IMR-90 (cell line): ENCODE measurements around the gene IGFBP3. TPM values are rescaled to one million over a fixed set of nuclear protein-coding genes. Genes with fewer than 3 reads are reported as not detected.

Experiments
- ATAC-seq: fragments of 200-7000 bp; cut with Tn5 transposase; 2 replicates; pipeline ENCODE4 v1.9.1; 2020; ENCODE audit warnings: low read depth, mild to moderate bottlenecking, moderate library complexity
- BruUV-seq: library from RNA; stranded (reverse); fragments of 400-500 nt; replicated peaks from 2 replicates; lab custom pipeline; 2021; lab: Mats Ljungman, UMichigan
- CTCF ChIA-PET: fragments of 300-600 bp; formaldehyde crosslinking; extraction: SDS; loops from one replicate; lab custom pipeline; 2021; ENCODE audit warnings: antibody characterized with exemption; lab: Yijun Ruan, JAX
- POLR2A ChIA-PET: fragments of 300-600 bp; sonication (Branson Sonifier 250); formaldehyde crosslinking; loops from one replicate; lab custom pipeline; 2022; ENCODE audit warnings: antibody characterized with exemption; ENCODE audit not compliant: unreplicated experiment; lab: Charles Lee
- DNase-seq: peaks from one replicate; pipeline ENCODE4 v3.0.0; 2013
- H2AFZ ChIP-seq: replicated peaks from 2 replicates; pipeline ENCODE3; 2013; ENCODE audit warnings: low read length, mild to moderate bottlenecking; ENCODE audit not compliant: poor library complexity
- H2AK5ac ChIP-seq: 2 replicates; pipeline ENCODE4 v1.6.1; 2013; ENCODE audit warnings: low read depth, low read length, inconsistent platforms
- H2AK9ac ChIP-seq: replicated peaks from 2 replicates; pipeline ENCODE3; 2013; ENCODE audit warnings: mild to moderate bottlenecking, low read depth, low read length, moderate library complexity; ENCODE audit not compliant: poor library complexity
- H2BK120ac ChIP-seq: 2 replicates; pipeline ENCODE4 v1.6.1; 2013; ENCODE audit warnings: low read depth, low read length, inconsistent platforms
- H2BK15ac ChIP-seq: 3 replicates; pipeline ENCODE4 v1.6.1; 2013; ENCODE audit warnings: low read depth, low read length, inconsistent platforms
- H2BK20ac ChIP-seq: 2 replicates; pipeline ENCODE4 v1.6.1; 2013; ENCODE audit warnings: low read depth, mild to moderate bottlenecking, inconsistent platforms, low read length, moderate library complexity
- H2BK5ac ChIP-seq: 2 replicates; pipeline ENCODE4 v1.6.1; 2013; ENCODE audit warnings: mild to moderate bottlenecking, low read depth, low read length, inconsistent platforms; ENCODE audit not compliant: poor library complexity, severe bottlenecking
- H3K14ac ChIP-seq: replicated peaks from 2 replicates; pipeline ENCODE4 v1.6.1; 2013; ENCODE audit warnings: low read depth, low read length, inconsistent platforms
- H3K18ac ChIP-seq: 2 replicates; pipeline ENCODE4 v1.6.1; 2013; ENCODE audit warnings: low read depth, low read length, control low read depth
- H3K23ac ChIP-seq: 2 replicates; pipeline ENCODE4 v1.6.1; 2013; ENCODE audit warnings: low read depth, low read length, inconsistent platforms
- H3K27ac ChIP-seq: 2 replicates; pipeline ENCODE4 v1.5.1; 2013; ENCODE audit warnings: mild to moderate bottlenecking, control low read depth, low read length; ENCODE audit not compliant: insufficient read depth
- H3K27me3 ChIP-seq: 2 replicates; pipeline ENCODE4 v1.6.1; 2013; ENCODE audit warnings: low read length; ENCODE audit not compliant: control insufficient read depth, insufficient read depth
- H3K36me3 ChIP-seq: 2 replicates; pipeline ENCODE4 v1.6.1; 2013; ENCODE audit warnings: low read length, mixed read lengths; ENCODE audit not compliant: control insufficient read depth, insufficient read depth
- H3K4ac ChIP-seq: 2 replicates; pipeline ENCODE4 v1.6.1; 2013; ENCODE audit warnings: low read depth, low read length, inconsistent platforms
- H3K4me1 ChIP-seq: 2 replicates; pipeline ENCODE4 v1.6.1; 2013; ENCODE audit warnings: low read length, mixed read lengths; ENCODE audit not compliant: control insufficient read depth, insufficient read depth
- H3K4me2 ChIP-seq: 2 replicates; pipeline ENCODE4 v1.6.1; 2013; ENCODE audit warnings: low read depth, mild to moderate bottlenecking, control low read depth, low read length, moderate library complexity
- H3K4me3 ChIP-seq: 2 replicates; pipeline ENCODE4 v1.5.1; 2013; ENCODE audit warnings: low read depth, mild to moderate bottlenecking, control low read depth, low read length, moderate library complexity; ENCODE audit not compliant: insufficient read depth
- H3K56ac ChIP-seq: 2 replicates; pipeline ENCODE4 v1.6.1; 2013; ENCODE audit warnings: low read length, inconsistent platforms; ENCODE audit not compliant: insufficient read depth; ENCODE audit errors: extremely low read depth
- H3K79me1 ChIP-seq, 2 experiments: 2 replicates each; pipeline ENCODE4 v1.6.1; 2013; ENCODE audit warnings: low read length in 2 of 2, inconsistent platforms in 1 of 2, low read depth in 1 of 2
- H3K9ac ChIP-seq: 2 replicates; pipeline ENCODE4 v1.6.1; 2013; ENCODE audit warnings: low read depth, low read length, control low read depth
- H3K9me1 ChIP-seq: 2 replicates; pipeline ENCODE4 v1.6.1; 2013; ENCODE audit warnings: low read length, inconsistent platforms; ENCODE audit not compliant: insufficient read depth
- H3K9me3 ChIP-seq: 2 replicates; pipeline ENCODE4 v1.6.1; 2013; ENCODE audit warnings: low read length; ENCODE audit not compliant: control insufficient read depth, insufficient read depth
- H4K20me1 ChIP-seq: 2 replicates; pipeline ENCODE4 v1.6.1; 2013; ENCODE audit warnings: low read length, inconsistent platforms; ENCODE audit not compliant: insufficient read depth
- H4K5ac ChIP-seq: 2 replicates; pipeline ENCODE4 v1.6.1; 2013; ENCODE audit warnings: mild to moderate bottlenecking, low read depth, low read length, control low read depth
- H4K8ac ChIP-seq, 2 experiments: 2 replicates each; pipeline ENCODE4 v1.6.1; 2013; ENCODE audit warnings: low read depth in 2 of 2, low read length in 2 of 2, control low read depth in 1 of 2, inconsistent platforms in 1 of 2
- H4K91ac ChIP-seq: 2 replicates; pipeline ENCODE4 v1.6.1; 2013; ENCODE audit warnings: low read depth, low read length, inconsistent platforms; ENCODE audit not compliant: insufficient read depth
- NFE2L2 ChIP-seq: fragments of 150-350 bp; IDR thresholded peaks from 2 replicates; pipeline ENCODE4 v1.6.1; 2016; ENCODE audit warnings: low read depth, mild to moderate bottlenecking, low read length
- SMC3 ChIP-seq: fragments of 150-350 bp; IDR thresholded peaks from 2 replicates; pipeline ENCODE4 v1.6.1; 2016; ENCODE audit warnings: low read depth, mild to moderate bottlenecking, antibody characterized with exemption, low read length, moderate library complexity
- whole genome bisulfite sequencing, 2 experiments: methylation state at CpG; one replicate each; pipeline versions ENCODE4 v1.1.5 to v1.1.7; 2013; ENCODE audit warnings: missing lambda C conversion rate in 2 of 2; ENCODE audit not compliant: insufficient read length in 1 of 2; ENCODE audit errors: extremely low coverage in 2 of 2; 5-methylcytosine and 5-hydroxymethylcytosine counted together
- dilution Hi-C: fragments of 300-500 bp; cut with HindIII; formaldehyde crosslinking; loops from one replicate; pipeline ENCODE4 v1.14.3; 2018; ENCODE audit warnings: low sequenced_read_pairs; ENCODE audit not compliant: unreplicated experiment
- in situ Hi-C: fragments of 300-500 bp; cut with MboI; formaldehyde crosslinking; loops from 3 replicates; pipeline ENCODE4 v1.14.3; 2019; ENCODE audit warnings: low sequenced_read_pairs, inconsistent platforms, mixed read lengths
- intact Hi-C: fragments of 100-400 bp; cut with micrococcal nuclease; formaldehyde crosslinking; loops from 2 replicates; pipeline ENCODE4 v1.10.0; 2022
- polyA plus RNA-seq, 3 experiments: library from polyadenylated mRNA; depleted of rRNA; stranded (reverse); fragments of >200 nt; gene quantifications; 2 replicates each; pipeline ENCODE4 v1.2.3, GENCODE V29; 2012; ENCODE audit warnings: low replicate concordance in 1 of 3
- total RNA-seq: library from RNA; depleted of rRNA; stranded (reverse); fragments of >200 nt; gene quantifications from 2 replicates; pipeline ENCODE4 v1.2.3, GENCODE V29; 2012

IGFBP3 gene
- total and polyA plus RNA-seq, 2 of the 4 experiments (the other 2 are of a cell fraction) = 272 to 601 TPM

DNA sequence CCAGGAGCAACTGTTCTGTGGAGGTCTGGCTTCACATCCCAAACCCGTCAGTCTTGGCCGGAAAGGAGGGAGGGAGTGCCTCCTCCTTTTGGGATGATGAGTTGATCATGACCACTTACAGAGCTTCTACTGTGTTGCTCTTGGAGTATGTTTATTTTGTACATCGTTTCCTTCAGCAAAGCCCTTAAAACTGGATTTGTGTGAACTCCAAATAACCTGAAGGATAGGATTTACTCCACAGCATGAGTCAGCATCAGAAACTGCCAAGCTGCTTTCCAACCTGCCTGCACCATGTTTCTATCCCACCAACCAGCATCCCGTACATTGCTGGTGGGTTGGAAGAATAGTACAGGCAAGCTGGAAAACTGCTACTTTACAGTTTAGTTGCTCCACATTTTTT lies 51.6 kb downstream of the IGFBP3 start:
- Histone ChIP-seq H3K4me3 (no peak overlapping the region), H4K5ac (no peak overlapping the region), H4K20me1 (no peaks in the 10 kb centered on the region), H2AFZ (peak overlapping the region; percentile 29), H3K56ac (no peak overlapping the region), H4K8ac (no peak overlapping the region), H3K27ac (no peak overlapping the region), H3K36me3 (no peaks in the 10 kb centered on the region), H3K9me3 (no peaks in the 10 kb centered on the region), H3K14ac (no peak overlapping the region; the same call in 1 of the 2 replicates), H2BK20ac (no peak overlapping the region), H3K27me3 (no peaks in the 10 kb centered on the region), H3K9ac (no peak overlapping the region), H2BK120ac (peak overlapping the region; percentile 16; the same call in 1 of the 2 replicates), H3K18ac (no peak overlapping the region), H2BK5ac (no peak overlapping the region), H3K4me1 (peaks cover 4% of the 10 kb centered on the region), H2BK15ac (no peak overlapping the region), H3K23ac (no peak overlapping the region), H2AK5ac (no peak overlapping the region), H4K91ac (no peak overlapping the region), H3K4me2 (no peak overlapping the region), H2AK9ac (no peak overlapping the region), H3K4ac (peak overlapping the region; percentile 36; the same call in 1 of the 2 replicates), H3K9me1 (peaks cover 9% of the 10 kb centered on the region), H3K79me1 (no peaks in the 10 kb centered on the region)
- TF ChIP-seq SMC3 (no peak), NFE2L2 (peak; percentile 69; the same call in 1 of the 2 replicates)
- CTCF ChIA-PET = interaction anchor here (0.6 kb wide), 1 partner anchor 838 kb away, joined by 5 read pairs; no protein-coding TSS in a partner anchor
- in situ Hi-C loops = loop anchor here (25.0 kb wide), 1 partner anchor 207 kb away; no protein-coding TSS in a partner anchor
- WGBS, 2 experiments = no CpG with 5 or more reads among the region's 4 CpGs
- no TSS peak for BruUV-seq
- dilution Hi-C loops = no loop called here
- intact Hi-C loops = no loop called here
- DNase-seq = peak; percentile 81
- peak; percentile 61 for ATAC-seq
- POLR2A ChIA-PET = interaction anchor here (0.7 kb wide), 1 partner anchor 1470 kb away, joined by 3 read pairs; no protein-coding TSS in a partner anchor
